HG03342 (cell line): ENCODE measurements around the gene LRCH3.

Source experiments
- ATAC-seq: cut with Tn5 transposase; IDR thresholded peaks from one replicate; pipeline ENCODE4 v1.9.1; 2021; ENCODE audit warnings: mild to moderate bottlenecking, moderate library complexity; ENCODE audit not compliant: unreplicated experiment

Gene LRCH3

DNA sequence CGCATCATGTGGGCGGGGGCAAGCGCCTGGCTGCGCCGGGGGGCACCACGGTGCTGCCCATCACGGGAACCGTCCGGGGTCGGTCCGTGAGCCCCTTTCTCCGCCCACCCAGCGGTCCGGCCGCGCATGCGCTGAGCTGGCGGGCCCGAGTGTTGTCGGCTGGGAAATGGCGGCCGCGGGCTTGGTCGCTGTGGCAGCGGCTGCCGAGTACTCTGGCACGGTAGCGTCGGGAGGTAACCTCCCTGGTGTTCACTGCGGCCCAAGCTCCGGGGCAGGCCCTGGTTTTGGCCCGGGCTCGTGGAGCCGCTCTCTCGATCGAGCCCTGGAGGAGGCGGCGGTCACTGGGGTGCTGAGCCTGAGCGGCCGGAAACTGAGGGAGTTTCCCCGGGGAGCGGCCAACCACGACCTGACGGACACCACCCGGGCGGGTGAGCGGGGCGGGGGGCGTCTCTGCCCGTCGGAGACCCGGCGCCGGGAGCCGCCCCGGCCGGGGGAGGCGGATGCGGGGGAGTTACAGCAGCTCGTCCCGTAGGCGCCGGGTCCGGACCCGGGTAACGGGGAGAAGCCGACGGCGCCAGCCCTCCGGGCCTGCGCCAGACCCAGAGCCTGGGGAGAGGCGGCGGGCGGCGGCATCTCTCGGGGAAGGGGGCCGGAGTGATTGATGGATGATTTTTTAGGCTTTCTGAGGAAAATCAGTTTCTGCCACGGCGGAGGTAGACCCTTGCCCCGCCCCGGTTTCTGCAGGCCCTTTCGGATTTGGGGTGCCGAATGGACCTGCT lies at the start of gene LRCH3:
Gene LRCH3, plus strand, starts transcription at position 142 of the 779 bp plus-strand sequence. Its CDS starts 25 bp downstream, at position 167.
- peak; percentile 77 for ATAC-seq

DNA sequence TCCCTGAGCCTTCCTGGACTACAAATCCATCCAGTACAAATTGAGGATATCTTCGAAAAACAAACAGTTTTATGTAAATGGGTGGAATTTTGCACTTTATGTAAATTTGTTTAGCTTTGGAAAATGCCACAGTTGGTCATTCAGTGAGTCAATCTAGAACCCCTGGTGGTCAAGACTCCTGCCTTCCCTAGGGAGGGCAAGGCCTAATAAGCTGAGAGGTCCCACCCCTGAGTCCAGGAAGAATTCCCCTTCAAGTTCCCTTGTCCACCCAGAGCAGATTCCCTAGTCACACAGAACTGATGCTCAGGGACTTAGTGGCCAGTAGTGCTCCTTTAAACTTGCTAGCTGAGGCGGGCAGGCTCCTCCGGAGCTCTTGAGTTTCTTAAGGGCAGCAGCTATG lies 48.3 kb upstream of the LRCH3 start:
- no peak for ATAC-seq

DNA sequence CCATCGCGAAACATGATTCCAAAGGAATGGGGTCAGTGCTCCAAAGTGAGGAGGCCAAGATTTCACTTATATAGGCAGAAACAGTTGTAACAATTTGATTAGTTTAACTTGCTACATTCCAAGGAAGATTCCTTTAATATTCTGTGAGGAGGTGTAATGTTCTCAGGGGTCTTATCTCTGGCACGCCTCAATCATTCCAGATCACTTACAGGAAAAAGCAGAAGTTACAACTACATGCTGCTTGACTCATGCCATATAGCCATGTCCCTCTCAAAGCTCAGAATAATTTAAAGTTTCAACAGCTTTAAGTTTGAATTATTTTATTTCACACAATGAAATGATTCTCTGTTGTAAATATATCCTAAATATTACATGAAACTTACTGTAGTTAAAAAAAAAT lies 44.8 kb upstream of the LRCH3 start:
- no peak for ATAC-seq

DNA sequence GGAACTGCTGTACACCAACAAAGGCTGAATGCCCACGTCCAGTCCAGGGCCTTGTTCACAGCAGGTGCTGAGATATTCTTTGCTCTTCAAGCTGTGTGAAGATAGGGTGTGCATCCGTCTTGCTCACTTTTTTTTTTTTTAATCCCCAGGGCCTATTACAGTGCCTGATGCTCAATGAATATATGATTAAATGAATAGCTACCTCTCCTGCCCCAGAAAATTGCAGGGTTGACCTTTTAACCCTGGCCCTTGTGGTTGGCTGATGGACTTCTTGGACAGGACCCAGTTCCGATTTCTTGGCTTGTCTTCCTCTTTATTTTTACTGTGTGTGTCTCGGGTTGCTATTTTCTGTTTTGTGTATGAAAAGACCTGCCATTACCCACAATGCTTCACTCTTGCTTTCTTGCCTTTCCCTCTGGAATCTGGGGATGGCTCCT lies 44.2 kb upstream of the LRCH3 start:
- ATAC-seq: no peak

DNA sequence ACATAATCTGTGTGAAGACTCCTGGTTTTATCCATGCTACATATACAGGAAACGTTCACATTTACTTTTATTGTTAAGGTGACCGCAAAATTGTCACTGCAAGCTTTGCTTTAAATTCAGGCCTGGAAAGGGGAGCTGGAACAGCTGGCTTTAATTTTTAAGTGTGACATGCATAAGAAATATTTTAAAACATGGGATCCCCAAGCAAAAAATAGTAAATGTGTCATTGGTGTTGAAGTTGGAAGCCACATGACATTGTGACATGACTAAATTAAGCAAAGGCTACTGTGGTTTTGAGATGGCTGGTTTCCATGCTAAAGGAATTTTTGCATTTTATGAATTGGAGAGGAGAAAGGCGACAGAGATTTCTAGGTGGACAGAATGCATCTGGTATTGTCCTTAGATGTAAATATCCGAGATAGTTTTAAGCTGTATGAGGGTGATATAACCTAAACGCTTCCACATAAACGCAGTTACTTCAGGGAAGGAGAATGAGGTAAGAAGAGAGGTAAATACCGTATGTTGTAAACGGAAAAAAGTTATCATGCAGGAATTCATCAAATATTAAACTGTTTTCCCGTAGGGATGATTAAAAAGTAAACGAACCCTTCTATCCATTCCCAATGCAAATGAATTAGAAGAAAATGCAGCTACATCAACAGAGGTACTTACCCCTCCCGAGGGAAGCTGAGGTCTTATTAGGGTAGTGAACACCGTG lies 42.3 kb upstream of the LRCH3 start:
- ATAC-seq: no peak

DNA sequence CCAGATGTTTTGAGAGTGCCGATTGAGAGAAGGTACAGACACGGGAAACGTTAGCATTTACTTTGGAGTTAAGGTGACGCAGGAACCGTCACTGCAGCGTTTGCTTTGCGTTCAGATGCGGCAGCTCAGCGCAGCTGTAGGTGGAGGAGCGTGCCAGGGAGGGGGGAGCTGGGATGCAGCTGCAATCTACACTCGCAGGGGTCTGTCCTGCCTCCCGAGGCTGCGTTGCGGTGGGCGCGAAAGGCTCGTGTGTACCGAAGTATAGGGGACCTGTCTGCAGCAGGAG lies 41.8 kb upstream of the LRCH3 start:
- ATAC-seq: peak; percentile 37

DNA sequence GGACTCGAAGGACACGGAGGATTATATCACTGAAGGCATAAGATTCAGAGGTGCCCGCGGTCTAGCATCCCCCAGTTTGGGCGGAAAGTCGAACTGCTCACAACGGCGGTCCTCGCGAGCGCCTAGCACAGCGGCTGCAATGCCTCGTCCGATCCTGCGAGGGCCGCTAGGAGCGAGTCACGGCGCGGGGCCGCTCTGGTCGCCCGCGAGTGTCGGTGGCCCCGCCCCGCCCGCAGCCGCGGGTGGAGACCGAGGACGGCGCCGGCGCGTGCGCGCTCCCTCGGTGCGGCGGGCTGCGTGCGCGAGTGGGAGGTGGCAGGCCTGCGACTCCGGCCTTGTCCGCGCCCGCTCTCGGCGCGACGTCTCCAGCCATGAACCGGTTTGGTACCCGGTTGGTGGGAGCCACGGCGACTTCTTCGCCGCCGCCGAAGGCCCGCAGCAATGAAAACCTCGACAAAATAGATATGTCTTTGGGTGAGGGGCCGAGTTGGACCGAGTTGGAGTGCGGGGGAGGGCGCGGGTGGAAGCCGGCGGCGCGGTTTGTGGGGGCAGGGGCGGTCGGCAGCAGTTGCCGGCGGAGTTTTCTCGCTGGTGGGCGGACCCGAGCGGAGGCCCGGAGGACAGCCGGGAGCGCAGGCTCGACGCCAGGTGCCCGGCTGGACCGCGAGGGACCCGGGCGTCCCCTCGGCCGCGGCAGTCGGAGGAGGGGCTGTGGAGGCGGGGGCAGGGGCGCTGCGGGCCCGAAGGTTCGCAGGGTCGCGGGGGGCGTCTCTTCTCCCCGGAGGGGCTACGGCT lies 41.3 kb upstream of the LRCH3 start, which contains the start of gene FYTTD1:
Gene FYTTD1, plus strand, starts transcription at position 283 of the 795 bp plus-strand sequence. Its CDS starts 89 bp downstream, at position 372.
- peak; percentile 73 for ATAC-seq

DNA sequence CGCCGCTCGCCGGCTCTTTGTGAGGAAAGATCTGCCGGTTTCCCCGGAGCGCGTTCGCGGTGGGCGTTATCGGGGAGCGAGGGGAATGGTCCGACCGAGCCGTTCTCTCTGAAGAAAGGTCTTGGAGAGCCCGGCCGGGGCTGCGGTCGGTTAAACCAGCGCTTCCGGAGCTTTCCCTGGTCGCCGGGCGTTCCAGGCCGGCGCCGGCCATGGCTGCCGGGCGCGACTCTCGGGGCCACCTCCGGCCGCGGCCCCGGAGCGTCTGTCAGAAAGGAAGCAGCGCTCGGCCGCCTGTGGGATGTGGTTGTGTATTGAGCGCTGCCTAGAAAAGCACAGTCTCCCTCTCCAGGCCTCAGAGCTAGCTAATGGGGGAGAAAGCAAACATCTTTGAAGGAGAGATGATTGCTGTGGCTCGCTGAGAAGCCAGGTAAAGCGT lies 40.6 kb upstream of the LRCH3 start:
- peak; percentile 47 for ATAC-seq

DNA sequence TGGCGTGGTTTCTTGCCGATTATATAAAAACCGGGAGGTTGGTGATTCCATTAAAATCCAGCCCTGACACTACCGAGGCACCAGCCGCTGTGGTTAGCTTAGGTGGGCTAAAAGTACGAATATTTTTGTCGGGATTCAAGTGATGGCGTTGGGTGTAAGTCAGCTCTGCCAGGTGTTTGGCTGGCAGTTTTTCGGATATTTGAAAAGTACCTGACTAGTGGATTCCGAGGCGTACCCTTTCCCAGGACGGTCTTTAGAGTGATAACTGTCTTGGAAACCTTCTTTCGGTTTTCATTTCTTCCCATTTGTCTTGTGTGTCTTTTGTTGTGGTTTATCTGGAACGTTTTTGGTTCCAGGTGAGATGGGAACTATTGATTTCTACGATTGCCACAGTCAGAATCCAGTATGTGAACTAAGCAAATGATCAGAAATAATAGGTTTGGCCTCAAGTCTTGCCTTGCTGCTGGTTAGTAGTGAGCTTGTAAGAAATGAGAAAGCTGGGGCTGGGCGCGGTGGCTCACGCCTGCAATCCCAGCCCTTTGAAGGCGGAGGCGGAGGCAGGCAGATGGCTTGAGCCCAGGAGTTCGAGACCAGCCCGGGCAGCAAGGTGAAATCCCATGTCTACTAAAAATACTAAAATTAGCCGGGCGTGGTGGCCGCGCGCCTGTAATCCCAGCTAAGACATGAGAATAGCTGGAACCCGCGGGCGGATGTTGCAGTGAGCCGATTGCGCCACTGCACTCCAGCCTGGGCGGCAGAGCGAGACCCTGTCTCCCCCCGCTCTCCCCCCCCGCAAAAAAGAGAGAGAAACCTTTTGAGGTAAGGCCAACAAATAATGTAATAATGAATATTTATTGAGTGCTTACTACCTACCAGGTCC lies 40.0 kb upstream of the LRCH3 start:
- ATAC-seq: no peak

DNA sequence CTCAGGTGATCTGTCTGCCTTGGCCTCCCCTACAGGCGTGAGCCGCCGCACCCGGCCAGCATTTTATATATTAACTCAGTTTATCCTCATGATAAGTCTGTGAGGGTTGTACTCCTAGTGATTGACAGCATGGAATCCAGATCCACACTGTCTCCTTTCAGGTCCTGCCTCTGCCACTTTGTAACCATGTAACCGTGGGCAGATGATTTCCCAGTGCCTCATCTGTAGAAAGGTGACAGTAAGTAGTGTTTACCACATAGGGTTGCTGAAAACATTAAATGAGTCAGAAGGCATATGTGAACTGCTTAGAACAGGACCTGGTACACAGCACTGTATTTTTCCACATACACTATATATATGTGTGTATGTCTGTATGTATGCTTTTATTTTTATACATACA lies 38.9 kb upstream of the LRCH3 start:
- no peak for ATAC-seq

DNA sequence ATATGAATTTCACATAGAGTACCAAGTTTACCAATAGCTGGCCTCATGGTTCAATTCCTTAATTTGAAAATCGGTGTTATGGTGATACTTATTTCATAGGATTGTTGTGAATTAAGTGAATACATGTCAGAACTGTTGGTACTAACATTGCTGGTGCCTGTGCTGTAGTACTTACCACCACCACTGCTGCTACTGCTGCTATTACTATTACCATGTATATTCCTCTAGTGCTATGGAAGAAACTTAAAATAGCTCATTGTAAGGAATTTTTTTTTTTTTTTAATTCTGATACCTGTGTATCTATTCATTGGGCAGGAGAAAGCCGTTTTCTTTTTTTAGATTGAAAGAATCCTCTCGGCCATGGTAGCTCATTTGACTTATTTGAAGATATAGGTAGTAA lies 37.8 kb upstream of the LRCH3 start:
- no peak for ATAC-seq

DNA sequence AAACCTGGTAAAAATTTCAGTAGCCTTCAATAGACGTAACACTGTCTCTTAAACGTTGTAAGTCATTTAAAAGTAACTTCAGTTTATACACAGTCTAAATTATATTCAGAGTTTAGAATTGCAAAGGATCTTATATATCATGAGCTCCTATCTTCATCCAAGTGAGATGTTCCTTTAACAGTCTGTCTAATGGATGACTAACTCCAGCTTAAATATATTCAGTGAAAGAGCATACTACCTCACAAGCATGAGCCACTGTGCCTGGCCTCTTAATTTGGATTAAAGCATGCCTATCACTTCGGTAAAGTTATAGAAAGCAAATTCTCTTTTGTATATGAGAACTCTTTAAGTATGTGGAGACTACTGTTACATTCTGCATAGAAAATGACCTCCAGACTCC lies 34.4 kb upstream of the LRCH3 start:
- no peak for ATAC-seq

DNA sequence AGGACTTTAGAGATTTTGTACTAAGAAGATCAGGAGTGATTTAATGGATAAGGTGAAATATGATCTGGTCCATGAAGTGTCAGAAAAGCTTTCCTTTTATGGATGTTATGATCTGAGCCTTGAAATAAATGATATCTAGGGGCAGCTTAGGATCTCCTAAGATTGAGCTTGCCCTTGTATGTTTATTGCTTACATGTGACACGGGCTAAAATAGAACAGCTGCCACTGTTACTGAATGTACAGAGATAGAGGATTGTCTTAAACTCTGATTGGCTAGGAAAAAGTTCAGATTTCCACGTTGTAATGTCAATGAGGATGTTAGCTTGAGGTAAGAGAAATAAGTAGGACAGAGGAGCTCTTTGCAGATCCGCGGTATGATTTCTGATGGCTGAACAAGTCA lies 32.5 kb upstream of the LRCH3 start:
- ATAC-seq: no peak

DNA sequence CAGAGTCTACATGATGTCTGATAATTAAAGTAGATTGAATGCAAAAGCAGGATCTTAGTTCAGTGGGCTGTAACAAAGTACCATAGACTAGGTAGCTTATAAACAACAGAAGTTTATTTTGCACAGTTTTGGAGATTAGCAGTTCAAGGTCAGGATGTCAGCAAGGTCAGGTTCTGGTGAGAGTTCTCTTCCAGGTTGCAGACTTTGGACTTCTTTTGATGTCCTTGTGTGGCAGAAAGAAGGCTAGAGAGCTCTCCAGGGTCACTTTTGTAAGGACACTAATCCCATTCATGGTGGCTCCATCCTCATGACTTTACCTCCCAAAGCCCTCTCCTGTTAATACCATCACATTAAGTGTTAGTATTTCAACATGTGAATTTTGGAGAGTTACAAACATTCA lies 29.3 kb upstream of the LRCH3 start:
- no peak for ATAC-seq

DNA sequence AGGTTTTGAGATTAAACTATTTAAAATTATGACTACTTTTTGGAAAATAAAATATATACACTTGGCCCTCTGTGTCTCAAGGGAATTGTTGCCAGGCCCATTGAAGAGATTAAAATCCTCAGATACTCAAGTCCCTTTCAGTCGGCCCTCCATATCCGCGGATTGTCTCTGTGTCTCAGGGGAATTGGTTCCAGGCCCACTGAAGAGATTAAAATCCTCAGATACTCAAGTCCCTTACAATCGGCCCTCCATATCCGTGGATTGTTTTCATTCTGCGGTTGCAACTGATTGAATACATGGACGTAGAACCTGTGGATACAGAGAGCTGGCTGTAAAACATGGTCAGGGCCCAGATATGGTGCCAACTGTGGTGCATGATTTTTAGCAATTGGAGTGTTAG lies 15.7 kb upstream of the LRCH3 start:
- ATAC-seq: no peak

DNA sequence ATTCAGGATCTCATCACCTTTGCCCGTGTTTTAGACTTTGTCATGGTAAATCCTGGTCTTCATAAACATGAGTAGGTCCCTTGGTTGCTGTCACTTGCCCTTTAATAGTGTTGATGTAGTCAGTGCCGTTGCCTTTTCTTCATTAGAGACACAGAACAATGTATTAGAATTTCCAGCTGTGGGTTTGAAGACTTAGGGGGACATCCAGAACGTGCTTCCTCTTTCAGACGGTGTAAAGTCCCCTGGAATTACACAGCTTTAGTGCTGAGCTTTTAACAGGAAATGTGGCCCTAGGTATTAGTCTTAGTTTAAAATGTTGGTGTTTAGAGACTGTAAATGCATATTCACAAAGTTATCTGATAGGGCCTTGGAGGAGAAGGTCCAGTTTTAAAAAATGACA lies 8.8 kb upstream of the LRCH3 start:
- no peak for ATAC-seq

DNA sequence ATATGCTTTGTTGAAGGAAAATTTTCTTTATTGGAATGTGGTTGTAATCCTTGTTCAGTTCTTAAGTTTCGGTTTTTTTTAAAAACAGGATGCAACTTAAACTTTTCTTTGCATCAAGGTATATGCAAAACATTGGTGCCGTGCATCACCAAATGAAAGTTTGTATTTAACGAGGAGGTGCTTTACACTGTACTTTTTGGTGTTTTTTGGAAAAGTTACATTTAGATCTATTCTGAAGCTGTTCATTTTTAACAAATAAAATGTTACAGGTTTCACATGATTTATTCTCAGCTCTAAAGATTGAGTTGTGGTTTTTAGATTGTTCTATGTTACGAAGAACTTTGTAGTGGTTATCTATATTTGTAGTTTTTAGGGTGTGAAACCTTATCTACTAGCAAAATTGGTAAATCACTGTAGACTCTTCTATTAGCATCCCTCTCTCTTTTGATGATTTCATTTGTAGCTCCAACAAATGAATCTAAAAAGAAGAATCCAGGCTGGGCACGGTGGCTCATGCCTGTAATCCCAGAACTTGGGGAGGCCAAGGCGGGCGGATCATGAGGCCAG lies 7.0 kb upstream of the LRCH3 start:
- no peak for ATAC-seq

DNA sequence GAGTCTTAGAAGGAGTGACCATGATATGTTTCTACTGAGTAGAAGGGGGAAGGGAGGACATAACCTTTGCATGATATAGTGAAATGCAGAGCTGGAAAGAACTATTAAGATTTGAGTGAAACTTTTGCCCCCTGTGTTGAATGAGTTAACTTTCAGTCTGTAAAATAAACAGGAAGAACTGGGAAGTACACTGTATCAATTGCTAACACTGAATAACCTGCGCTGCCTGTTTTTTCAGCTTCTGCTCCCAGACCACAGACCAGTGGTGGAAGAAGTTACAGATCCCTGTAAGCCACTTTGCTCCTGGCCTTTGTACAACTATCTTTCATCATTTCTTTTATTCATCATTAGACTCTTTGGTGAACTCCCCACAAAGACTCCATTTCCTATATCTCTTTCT lies 3.6 kb upstream of the LRCH3 start:
- no peak for ATAC-seq

DNA sequence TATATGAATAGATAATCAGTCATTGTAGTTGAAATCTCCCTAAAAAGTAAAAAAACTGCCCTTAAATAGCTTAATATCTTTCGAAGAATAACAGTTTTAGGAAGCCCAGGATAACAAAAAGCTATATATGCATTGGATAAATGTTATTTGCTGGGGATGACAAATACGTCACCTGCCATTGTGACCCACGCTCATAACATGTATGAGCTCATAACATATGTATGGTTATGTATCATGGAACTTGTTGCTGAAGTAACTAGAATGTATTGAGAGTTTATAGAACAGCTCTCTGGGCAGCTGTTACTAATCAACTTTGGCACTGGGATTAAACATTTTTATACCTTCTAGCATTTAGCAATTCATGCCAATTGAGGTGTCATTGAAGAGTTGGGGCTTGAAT lies 1.7 kb upstream of the LRCH3 start:
- ATAC-seq: no peak

DNA sequence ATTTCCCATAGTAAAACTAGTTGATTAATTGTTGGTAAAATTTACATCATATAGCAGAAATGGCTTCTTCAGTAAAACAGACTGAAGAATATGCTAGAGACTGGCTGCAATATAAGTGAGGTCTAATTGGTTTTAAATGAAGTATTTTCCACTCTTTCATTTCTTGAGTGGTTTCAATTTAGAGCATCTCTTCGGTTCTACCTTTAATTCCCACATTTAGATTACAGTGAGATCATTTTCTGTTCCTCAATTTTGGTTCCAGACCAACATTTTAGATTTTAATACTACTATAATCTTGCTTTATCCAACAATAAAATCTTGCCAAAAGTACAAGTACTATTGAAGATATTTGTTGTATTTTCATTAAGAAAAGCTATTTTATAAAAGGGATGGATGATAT lies 1.0 kb upstream of the LRCH3 start:
- no peak for ATAC-seq
